Erythroblast (primary cell): ENCODE results near the gene COL25A1.
"Not testable (repeated sequence)": the region's sequence is repeated elsewhere in the genome, so short reads cannot be mapped to it uniquely, and the experiment has no call there.

Experiments
- DNase-seq, 2 experiments: peaks; one replicate each; lab custom pipeline; 2025; lab: John Stamatoyannopoulos, UW
- GATA1 ChIP-seq: IDR thresholded peaks from 2 replicates; pipeline ENCODE4 v1.6.1; 2011; ENCODE audit warnings: low read depth, mild to moderate bottlenecking, control low read depth, low read length, moderate library complexity
- POLR2A ChIP-seq: IDR thresholded peaks from 2 replicates; pipeline ENCODE4 v1.6.1; 2011; ENCODE audit warnings: mild to moderate bottlenecking, low read length

COL25A1 gene

GRCh38 chr4:108947526-108947925 is 354.9 kb downstream of the COL25A1 start:
- TF ChIP-seq GATA1 (no peak), POLR2A (no peak)
- no peak for DNase-seq

DNA sequence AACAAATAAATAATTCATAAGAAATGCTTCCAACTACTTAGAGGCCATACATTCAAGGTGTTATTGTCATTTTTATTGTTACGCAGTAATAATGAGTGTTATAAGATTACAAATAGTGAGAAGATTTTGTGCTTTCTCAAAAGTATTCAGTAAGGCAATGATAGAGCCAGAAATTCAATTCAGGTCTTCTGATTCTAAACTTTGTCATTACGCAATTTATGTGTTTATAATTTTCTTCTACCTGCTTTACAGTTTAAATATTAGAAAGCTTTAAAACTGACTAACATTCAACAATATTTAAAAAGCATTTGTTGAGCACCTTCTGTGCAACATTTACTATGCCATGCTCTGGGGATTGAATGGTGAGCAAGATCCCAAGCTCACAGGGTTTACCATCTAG is 356.2 kb downstream of the COL25A1 start:
- TF ChIP-seq POLR2A (no peak), GATA1 (no peak)

DNA sequence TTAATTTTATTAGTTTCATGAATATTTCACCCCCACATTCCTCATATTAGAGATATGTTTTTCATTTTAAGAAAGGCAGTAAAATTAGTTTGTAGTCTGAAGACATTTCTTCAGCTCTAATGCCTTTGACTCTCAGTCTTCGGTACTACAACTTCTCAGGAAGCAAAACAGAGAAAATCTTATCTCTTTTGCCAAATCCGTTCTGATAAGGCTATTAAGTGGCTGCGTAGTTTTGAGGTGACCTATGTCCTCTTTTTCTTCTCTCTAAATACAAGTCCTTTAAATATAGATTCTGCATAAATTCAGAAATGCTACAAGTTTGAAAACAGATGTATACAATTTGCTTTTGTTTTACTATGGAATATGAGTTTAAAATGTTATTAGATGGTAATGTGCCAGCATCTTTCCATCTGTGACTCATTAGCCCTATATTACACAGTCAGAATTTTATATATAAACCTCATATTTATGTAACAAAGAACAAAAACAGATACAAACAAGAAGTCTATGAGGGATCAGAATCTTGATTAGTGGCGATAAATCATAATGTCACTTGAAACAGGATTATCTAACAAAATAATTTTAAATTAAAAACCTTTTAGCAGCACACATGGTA is 358.4 kb downstream of the COL25A1 start:
- TF ChIP-seq GATA1 (no peak), POLR2A (no peak)
- DNase-seq = no peak

More for the DNA sequence above, 356.2 kb downstream of the COL25A1 start:
- DNase-seq = no peak

- no peak for TF ChIP-seq POLR2A
- TF ChIP-seq GATA1 = no peak
- no peak for DNase-seq
Measured at GRCh38 chr4:108943371-108943770, 359.1 kb downstream of the COL25A1 start.

GRCh38 chr4:108941904-108942430 is 360.5 kb downstream of the COL25A1 start:
- TF ChIP-seq POLR2A = no peak
- TF ChIP-seq GATA1 = no peak

GRCh38 chr4:108940634-108941033 is 361.8 kb downstream of the COL25A1 start:
- TF ChIP-seq POLR2A = no peak
- TF ChIP-seq GATA1 = no peak
- no peak for DNase-seq

More at GRCh38 chr4:108941904-108942430, 360.5 kb downstream of the COL25A1 start:
- no peak for DNase-seq

DNA sequence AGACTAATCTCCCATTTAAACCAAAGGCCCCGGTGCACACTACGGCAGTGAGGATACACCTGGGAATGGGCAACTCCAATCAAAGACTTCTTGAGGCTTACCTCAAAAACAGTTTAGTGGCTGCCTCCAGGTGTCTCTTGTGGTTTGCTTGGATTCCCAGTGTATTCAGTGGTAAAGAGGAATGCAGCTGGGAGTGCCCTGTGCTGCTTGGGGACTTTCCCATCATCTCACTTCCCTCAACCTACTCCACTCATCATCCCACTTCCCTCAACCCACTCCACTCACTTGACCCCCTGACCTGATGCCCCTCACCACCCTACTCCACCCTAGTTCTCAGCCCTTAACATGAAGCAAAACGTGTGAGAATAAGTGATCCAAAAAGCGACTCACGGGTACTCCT is 362.3 kb downstream of the COL25A1 start:
- TF ChIP-seq GATA1 (no peak), POLR2A (no peak)
- no peak for DNase-seq

DNA sequence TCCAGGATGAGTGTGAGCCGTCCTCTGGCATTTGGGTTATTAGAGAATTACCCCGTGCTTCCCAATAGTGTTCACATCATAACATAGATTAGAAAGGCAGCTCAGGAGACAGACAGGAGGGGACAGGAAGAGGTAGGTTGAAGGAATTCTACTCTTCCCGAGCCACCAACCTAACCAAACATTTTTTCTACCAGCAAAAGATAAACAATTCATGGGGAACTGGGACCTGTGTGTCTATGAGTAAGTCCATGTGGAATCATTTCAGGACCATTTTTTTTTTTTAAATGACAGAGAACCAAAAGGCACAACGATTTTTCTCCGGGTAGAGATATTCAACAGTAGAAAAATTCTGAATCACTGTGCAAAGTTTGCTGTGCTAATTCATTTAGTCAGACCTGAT is 365.4 kb downstream of the COL25A1 start:
- no peak for DNase-seq

DNA sequence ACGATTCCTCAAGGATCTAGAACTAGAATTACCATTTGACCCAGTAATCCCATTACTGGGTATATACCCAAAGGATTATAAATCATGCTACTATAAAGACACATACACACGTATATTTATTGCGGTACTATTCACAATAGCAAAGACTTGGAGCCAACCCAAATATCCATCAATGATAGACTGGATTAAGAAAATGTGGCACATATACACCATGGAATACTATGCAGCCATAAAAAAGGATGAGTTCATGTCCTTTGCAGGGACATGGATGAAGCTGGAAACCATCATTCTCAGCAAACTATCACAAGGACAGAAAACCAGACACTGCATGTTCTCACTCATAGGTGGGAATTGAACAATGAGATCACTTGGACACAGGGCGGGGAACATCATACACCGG is 368.5 kb downstream of the COL25A1 start:
- DNase-seq = not testable (repeated sequence)

More for the DNA sequence above, 365.4 kb downstream of the COL25A1 start:
- TF ChIP-seq POLR2A (no peak), GATA1 (no peak)

DNA sequence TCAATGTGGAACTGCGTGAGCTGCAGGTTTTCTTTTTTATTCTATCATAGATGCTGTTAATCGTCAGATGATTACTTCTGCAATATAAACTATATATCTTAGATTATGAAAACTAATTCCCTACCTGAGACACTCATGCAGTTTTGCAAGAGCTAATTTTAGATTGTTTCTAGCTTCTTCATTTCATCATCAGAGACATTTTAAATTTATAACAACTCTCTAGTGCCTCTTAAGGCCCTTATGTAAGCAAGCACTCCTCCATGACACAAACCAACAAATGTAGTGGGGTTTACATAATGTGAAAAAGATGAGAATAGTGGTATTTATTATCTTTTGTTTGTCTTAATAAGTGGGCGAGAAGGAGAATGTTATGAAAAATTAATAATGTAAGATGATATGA is 369.4 kb downstream of the COL25A1 start:
- no peak for DNase-seq
- TF ChIP-seq POLR2A (no peak), GATA1 (no peak)

DNA sequence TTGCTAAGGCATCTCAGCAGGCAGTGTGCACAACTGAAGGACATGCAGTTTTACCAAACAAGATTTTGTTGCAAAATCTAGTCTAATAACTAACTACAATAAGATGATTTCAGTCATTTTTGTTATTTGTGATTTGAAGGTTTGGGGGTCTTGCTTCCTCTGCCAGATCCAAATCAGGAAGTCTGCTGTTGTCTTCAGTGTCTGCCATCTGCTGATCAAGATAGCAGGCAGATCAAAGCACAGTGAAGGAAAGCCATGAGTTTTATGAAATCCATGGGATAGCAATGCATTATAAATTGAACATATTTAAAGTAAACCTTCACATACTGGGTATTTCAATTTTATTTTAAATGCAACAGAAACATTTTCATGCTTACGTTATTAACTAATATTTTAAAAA is 370.5 kb downstream of the COL25A1 start:
- DNase-seq = no peak
- TF ChIP-seq POLR2A (no peak), GATA1 (no peak)

GRCh38 chr4:108930186-108930585 is 372.3 kb downstream of the COL25A1 start:
- no peak for DNase-seq
- no peak for TF ChIP-seq GATA1
- TF ChIP-seq POLR2A = no peak

GRCh38 chr4:108926781-108927180 is 375.7 kb downstream of the COL25A1 start:
- no peak for DNase-seq
- TF ChIP-seq GATA1 (no peak), POLR2A (no peak)

DNA sequence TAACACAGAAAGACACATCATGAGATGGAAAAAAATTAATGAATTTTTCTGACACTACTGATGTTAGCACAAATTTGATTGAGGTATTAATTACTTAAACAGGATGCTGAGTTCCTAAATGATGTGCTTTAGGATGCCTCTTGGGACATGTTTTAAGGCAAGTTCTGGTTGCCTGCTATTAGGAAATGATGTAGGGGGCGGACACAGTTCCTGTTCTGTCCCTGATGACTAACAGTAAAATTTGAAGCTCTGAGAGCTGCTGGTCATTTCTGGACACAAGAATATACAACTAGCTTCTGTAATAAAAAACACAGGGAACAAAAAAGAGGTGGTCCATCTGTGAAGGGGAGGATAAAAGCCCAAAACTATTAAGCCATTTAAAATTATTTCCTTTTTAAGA is 376.4 kb downstream of the COL25A1 start:
- DNase-seq = no peak

GRCh38 chr4:108922191-108922590 is 380.3 kb downstream of the COL25A1 start:
- no peak for TF ChIP-seq POLR2A
- TF ChIP-seq GATA1 = no peak
- no peak for DNase-seq

More for the DNA sequence above, 376.4 kb downstream of the COL25A1 start:
- TF ChIP-seq POLR2A = no peak
- TF ChIP-seq GATA1 = no peak
